ENCODE measurements around the gene SLC22A13. TPM values are rescaled to one million over a fixed set of nuclear protein-coding genes. Genes with fewer than 3 reads are reported as not detected.

Gene SLC22A13
- total and polyA plus RNA-seq, 3 donors from 2014 or later = 1.1 to 2.6 (median 1.5) TPM

DNA sequence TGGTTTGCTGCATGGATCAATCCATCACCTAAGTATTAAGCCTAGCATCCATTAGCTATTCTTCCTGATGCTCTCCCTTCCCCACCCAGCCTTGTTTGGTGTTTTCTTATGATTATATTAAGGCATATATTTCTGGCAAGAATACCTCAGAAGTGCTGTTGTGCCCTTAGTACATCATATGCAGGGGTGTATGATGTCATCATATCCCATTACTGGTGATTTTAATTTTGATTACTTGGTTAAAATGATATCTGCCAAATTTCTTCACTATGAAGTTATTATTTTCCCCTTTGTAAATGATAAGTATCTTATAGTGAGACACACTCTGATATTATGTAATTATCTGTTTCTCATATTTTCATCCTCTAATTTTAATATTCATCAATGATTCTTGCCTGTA is 31.9 kb downstream of the SLC22A13 start:
- DNase-seq = no peak
- TF ChIP-seq, protein P1, sequence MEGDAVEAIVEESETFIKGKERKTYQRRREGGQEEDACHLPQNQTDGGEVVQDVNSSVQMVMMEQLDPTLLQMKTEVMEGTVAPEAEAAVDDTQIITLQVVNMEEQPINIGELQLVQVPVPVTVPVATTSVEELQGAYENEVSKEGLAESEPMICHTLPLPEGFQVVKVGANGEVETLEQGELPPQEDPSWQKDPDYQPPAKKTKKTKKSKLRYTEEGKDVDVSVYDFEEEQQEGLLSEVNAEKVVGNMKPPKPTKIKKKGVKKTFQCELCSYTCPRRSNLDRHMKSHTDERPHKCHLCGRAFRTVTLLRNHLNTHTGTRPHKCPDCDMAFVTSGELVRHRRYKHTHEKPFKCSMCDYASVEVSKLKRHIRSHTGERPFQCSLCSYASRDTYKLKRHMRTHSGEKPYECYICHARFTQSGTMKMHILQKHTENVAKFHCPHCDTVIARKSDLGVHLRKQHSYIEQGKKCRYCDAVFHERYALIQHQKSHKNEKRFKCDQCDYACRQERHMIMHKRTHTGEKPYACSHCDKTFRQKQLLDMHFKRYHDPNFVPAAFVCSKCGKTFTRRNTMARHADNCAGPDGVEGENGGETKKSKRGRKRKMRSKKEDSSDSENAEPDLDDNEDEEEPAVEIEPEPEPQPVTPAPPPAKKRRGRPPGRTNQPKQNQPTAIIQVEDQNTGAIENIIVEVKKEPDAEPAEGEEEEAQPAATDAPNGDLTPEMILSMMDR (IDR thresholded peaks at IDR 0.05) = no peak
- no peak for TF ChIP-seq POLR2A (IDR thresholded peaks at IDR 0.05)
- Histone ChIP-seq H3K27me3 (no peaks in the 10 kb centered on the region), H3K9me3 (no peaks in the 10 kb centered on the region), H3K4me3 (no peak overlapping the region), H3K4me1 (no peaks in the 10 kb centered on the region), H3K36me3 (ENCODE audit: low read depth, missing control alignments) (no peaks in the 10 kb centered on the region), H3K27ac (no peak overlapping the region)
- intact Hi-C loops (cut with DNase I; ENCODE audit: low total_unique reads) = no loop called here

DNA sequence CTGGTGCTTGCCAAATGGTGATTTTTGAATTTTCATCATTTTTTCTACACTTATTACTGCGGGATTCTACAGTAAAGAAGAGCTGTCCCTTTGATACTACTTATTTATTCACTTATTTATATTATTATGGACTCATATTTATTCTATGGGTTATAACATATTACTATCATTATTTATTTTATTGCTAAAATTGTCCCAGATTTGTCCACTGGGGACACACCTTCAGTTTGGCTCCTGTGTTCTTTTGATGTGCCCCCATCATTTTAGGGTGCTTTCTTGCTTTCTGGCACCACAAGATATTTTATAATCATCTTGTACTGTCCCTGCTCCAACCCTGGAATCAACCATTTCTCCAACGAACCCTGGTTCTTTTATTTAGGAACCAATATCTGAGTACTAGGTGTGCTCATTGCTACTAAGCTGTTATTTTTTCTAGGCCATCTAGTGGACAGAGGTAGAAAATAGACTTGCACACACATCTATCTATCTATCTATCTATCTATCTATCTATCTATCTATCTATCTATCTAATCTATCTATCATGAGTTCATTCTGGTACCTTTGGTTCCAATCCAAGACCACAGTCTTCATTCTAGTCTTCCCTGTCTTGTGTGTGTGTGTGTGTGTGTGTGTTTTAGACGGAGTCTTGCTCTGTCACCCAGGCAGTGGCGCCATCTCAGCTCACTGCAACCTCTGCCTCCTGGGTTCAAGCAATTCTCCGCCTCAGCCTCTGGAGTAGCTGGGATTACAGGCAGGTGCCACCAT is 32.5 kb downstream of the SLC22A13 start:
- no peak overlapping the region for H3K4me3 ChIP-seq
- H3K27ac ChIP-seq = no peak overlapping the region
- no peak for DNase-seq
- no peaks in the 10 kb centered on the region for H3K27me3 ChIP-seq
- no peaks in the 10 kb centered on the region for H3K4me1 ChIP-seq
- intact Hi-C loops (cut with DNase I; ENCODE audit: low total_unique reads) = no loop called here
- TF ChIP-seq, protein P1 (IDR thresholded peaks at IDR 0.05) = no peak
- no peak for TF ChIP-seq POLR2A (IDR thresholded peaks at IDR 0.05)
- WGBS, 2 donors = 87 to 90% methylated on average over 5 of the region's 5 CpGs
- no peaks in the 10 kb centered on the region for H3K36me3 ChIP-seq (ENCODE audit: low read depth, missing control alignments)
- H3K9me3 ChIP-seq = no peaks in the 10 kb centered on the region

DNA sequence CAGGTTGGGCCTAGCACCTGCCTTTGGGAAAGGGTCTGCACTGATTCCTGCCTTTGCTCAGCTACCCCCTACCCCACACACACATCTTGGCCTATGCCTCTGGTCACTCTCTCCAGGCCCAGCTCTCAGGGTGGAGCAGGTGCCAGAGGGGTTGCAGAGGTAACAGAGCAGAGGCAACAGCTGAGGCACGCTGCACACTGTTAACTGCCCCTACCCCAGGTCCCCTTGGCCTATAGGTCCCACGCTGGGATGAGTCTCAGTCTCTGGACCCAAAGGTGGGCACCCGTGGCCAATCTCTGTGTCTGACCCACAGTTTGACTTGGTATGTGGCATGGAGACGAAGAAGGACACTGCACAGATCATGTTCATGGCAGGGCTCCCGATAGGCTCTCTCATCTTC is 41.3 kb downstream of the SLC22A13 start:
- Histone ChIP-seq H3K9me3 (no peaks in the 10 kb centered on the region), H3K36me3 (ENCODE audit: low read depth, missing control alignments) (no peaks in the 10 kb centered on the region), H3K4me3 (no peak overlapping the region), H3K27me3 (no peaks in the 10 kb centered on the region), H3K4me1 (no peaks in the 10 kb centered on the region), H3K27ac (no peak overlapping the region)
- 95 to 100% methylated on average over 1 to 5 of the region's 5 CpGs for WGBS, 2 donors
- DNase-seq = no peak
- TF ChIP-seq, protein P1 (IDR thresholded peaks at IDR 0.05) = no peak
- TF ChIP-seq POLR2A (IDR thresholded peaks at IDR 0.05) = no peak
- intact Hi-C loops (cut with DNase I; ENCODE audit: low total_unique reads) = no loop called here

DNA sequence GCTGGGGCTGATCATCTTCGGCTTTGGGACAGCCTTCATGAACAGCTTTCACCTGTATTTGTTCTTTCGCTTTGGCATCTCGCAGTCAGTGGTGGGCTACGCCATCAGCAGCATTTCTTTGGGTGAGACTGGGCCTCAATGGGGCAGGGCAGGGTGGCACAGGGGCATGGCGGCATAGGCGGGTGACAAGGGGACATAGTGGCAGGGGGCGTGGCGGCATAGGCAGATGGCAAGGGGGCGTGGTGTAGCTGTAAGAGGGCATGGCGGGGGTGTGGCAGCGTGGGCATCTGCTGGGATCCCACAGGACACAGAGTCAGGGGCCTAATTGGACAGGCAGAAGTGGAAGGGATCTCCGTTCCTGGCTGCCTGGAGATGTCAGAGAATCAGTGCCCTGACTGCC is 42.0 kb downstream of the SLC22A13 start:
- no peak overlapping the region for H3K27ac ChIP-seq
- H3K4me3 ChIP-seq = no peak overlapping the region
- H3K27me3 ChIP-seq = no peaks in the 10 kb centered on the region
- TF ChIP-seq, protein P1 (IDR thresholded peaks at IDR 0.05) = no peak
- no peak for TF ChIP-seq POLR2A (IDR thresholded peaks at IDR 0.05)
- H3K36me3 ChIP-seq (ENCODE audit: low read depth, missing control alignments) = no peaks in the 10 kb centered on the region
- H3K4me1 ChIP-seq = no peaks in the 10 kb centered on the region
- intact Hi-C loops (cut with DNase I; ENCODE audit: low total_unique reads) = no loop called here
- no peaks in the 10 kb centered on the region for H3K9me3 ChIP-seq
- WGBS, 2 donors = 94 to 95% methylated on average over 12 of the region's 12 CpGs
- DNase-seq = no peak

DNA sequence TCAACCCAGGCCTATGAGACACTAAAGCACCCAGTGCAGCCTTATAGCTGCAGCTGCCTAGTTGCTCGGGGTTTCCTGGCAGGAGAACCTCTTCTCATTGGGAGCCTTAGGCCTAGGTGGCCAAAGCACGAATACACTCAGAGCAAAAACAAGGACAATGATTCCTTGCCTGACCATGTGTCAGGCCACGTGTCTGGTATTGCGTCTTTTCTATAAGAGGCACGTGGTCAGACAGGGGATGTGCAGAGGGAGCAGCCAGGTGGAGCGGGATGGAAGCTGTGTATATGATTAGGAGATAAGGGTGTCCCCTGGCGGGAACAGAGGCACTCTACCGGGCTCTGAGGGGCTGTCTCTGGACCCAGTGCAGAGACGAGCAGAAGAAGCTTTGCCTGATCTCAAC is 42.8 kb downstream of the SLC22A13 start:
- DNase-seq = no peak
- intact Hi-C loops (cut with DNase I; ENCODE audit: low total_unique reads) = no loop called here
- Histone ChIP-seq H3K9me3 (no peaks in the 10 kb centered on the region), H3K36me3 (ENCODE audit: low read depth, missing control alignments) (no peaks in the 10 kb centered on the region), H3K4me3 (no peak overlapping the region), H3K4me1 (no peaks in the 10 kb centered on the region), H3K27ac (no peak overlapping the region), H3K27me3 (no peaks in the 10 kb centered on the region)
- no peak for TF ChIP-seq POLR2A (IDR thresholded peaks at IDR 0.05)
- TF ChIP-seq, protein P1 (IDR thresholded peaks at IDR 0.05) = no peak
- 84 to 86% methylated on average over 9 of the region's 9 CpGs for WGBS, 2 donors

All from testis (tissue), 3 donors.